Measurements from ENCODE around the gene GALK2.

- TF ChIP-seq CTCF (conservative IDR thresholded peaks at IDR 0.05; ENCODE audit: low read length): no peak
- TF ChIP-seq EZH2phosphoT487 (IDR thresholded peaks at IDR 0.05; ENCODE audit: borderline replicate concordance): no peak
Observed at GRCh38 chr15:49152552-49153312, 17.3 kb upstream of the GALK2 start.

Measured in Loucy (cell line).